ENCODE measurements around the gene SNRPB. TPM values are rescaled to one million over a fixed set of nuclear protein-coding genes. Genes with fewer than 3 reads are reported as not detected.
A peak's percentile ranks its signal among the peaks of the same experiment; 100 is the strongest.

Gene SNRPB
- total and polyA plus RNA-seq, 2 of the 13 experiments (the other 11 are each of a cell fraction or from before 2014, with no cell fraction given), result 473 to 844 TPM

GRCh38 chr20:2508631-2509467, 38.3 kb upstream of the SNRPB start, which contains the start of gene ZNF343 (continued):
- no peak for TF ChIP-seq AFF4 (CRISPR knock-in tag; IDR thresholded peaks at IDR 0.05)
- TF ChIP-seq ZNF891 (CRISPR knock-in tag; IDR thresholded peaks at IDR 0.05), result peak; percentile 81
- peak; percentile 76; the same call in 1 of the 2 replicates for TF ChIP-seq TARDBP (CRISPR knock-in tag; IDR thresholded peaks at IDR 0.05)
- peak; percentile 16 for TF ChIP-seq ZNF839 (CRISPR knock-in tag; IDR thresholded peaks at IDR 0.05; ENCODE audit: borderline replicate concordance)
- TF ChIP-seq ZFP36L2 (CRISPR knock-in tag; IDR thresholded peaks at IDR 0.05), result no peak
- TF ChIP-seq PAXIP1 (CRISPR knock-in tag; conservative IDR thresholded peaks at IDR 0.05), result peak; percentile 67
- TF ChIP-seq AHR (CRISPR knock-in tag; IDR thresholded peaks at IDR 0.05), result peak; percentile 70; the same call in 1 of the 2 replicates
- peak; percentile 80 for TF ChIP-seq MYNN (CRISPR knock-in tag; IDR thresholded peaks at IDR 0.05; ENCODE audit: low read depth)
- no peak for TF ChIP-seq ZNF597 (CRISPR knock-in tag; IDR thresholded peaks at IDR 0.05)
- peak; percentile 78 for TF ChIP-seq ZNF331 (CRISPR knock-in tag; IDR thresholded peaks at IDR 0.05)
- peak; percentile 77 for TF ChIP-seq UBTF (CRISPR knock-in tag; IDR thresholded peaks at IDR 0.05)
- peak; percentile 76; the same call in 1 of the 2 replicates for TF ChIP-seq ZBTB34 (CRISPR knock-in tag; IDR thresholded peaks at IDR 0.05)
- TF ChIP-seq RFXANK (CRISPR knock-in tag; IDR thresholded peaks at IDR 0.05), result 0 out of 2 replicates have a peak, but pooled peaks have one; percentile 50
- no peak for TF ChIP-seq ZBTB3 (CRISPR knock-in tag; IDR thresholded peaks at IDR 0.05; ENCODE audit: borderline replicate concordance, low read depth)
- no peak for TF ChIP-seq ZNF431 (CRISPR knock-in tag; IDR thresholded peaks at IDR 0.05; ENCODE audit: borderline replicate concordance, low read depth)
- TF ChIP-seq FOSL2 (CRISPR knock-in tag; IDR thresholded peaks at IDR 0.05), result peak; percentile 63
